ENCODE measurements around the gene CFB.

Gene CFB

GRCh38 chr6:31961616-31962015 is 15.7 kb downstream of the CFB start:
- DNase-seq (ENCODE audit: extremely low spot score): no peak
- ChIA-PET CTCF (no interaction called here), POLR2A (interaction anchor here (8.0 kb wide), 1 partner anchor 10 kb away, joined by 84 read pairs; the partner anchor contains the start of gene DXO)
- TF ChIP-seq FOXK2 (IDR thresholded peaks at IDR 0.05): no peak
- TF ChIP-seq FOXA1 (IDR thresholded peaks at IDR 0.05): no peak
- TF ChIP-seq ARNT (IDR thresholded peaks at IDR 0.05): no peak
- no peak for TF ChIP-seq CTBP1 (IDR thresholded peaks at IDR 0.05; ENCODE audit: borderline replicate concordance)
- TF ChIP-seq LEF1 (IDR thresholded peaks at IDR 0.05; ENCODE audit: borderline replicate concordance): no peak
- TF ChIP-seq NFRKB (IDR thresholded peaks at IDR 0.05): no peak
- no peak for TF ChIP-seq L3MBTL2 (conservative IDR thresholded peaks at IDR 0.05)
- no peak for TF ChIP-seq SUZ12 (IDR thresholded peaks at IDR 0.05)
- no peak for TF ChIP-seq BHLHE40 (IDR thresholded peaks at IDR 0.05; ENCODE audit: borderline replicate concordance)
- no peak for TF ChIP-seq ELF4 (IDR thresholded peaks at IDR 0.05)
- TF ChIP-seq SP1 (IDR thresholded peaks at IDR 0.05): no peak
- no peak for TF ChIP-seq TARDBP (IDR thresholded peaks at IDR 0.05)
- TF ChIP-seq FOXM1 (IDR thresholded peaks at IDR 0.05; ENCODE audit: borderline replicate concordance): no peak
- TF ChIP-seq ZNF384 (IDR thresholded peaks at IDR 0.05): no peak

GRCh38 chr6:31963921-31964320 is 18.0 kb downstream of the CFB start:
- DNase-seq (ENCODE audit: extremely low spot score): no peak
- ChIA-PET POLR2A (interaction anchor here (8.0 kb wide), 1 partner anchor 8 kb away, joined by 84 read pairs; the partner anchor contains the start of gene DXO), CTCF (no interaction called here)
- TF ChIP-seq SP1 (IDR thresholded peaks at IDR 0.05) (no peak), NFRKB (IDR thresholded peaks at IDR 0.05) (no peak), TARDBP (IDR thresholded peaks at IDR 0.05) (no peak), L3MBTL2 (conservative IDR thresholded peaks at IDR 0.05) (no peak), CTBP1 (IDR thresholded peaks at IDR 0.05; ENCODE audit: borderline replicate concordance) (no peak), FOXK2 (IDR thresholded peaks at IDR 0.05) (no peak), ZNF384 (IDR thresholded peaks at IDR 0.05) (no peak), HDGF (IDR thresholded peaks at IDR 0.05; ENCODE audit: borderline replicate concordance) (no peak), ELF4 (IDR thresholded peaks at IDR 0.05) (no peak), FOXM1 (IDR thresholded peaks at IDR 0.05; ENCODE audit: borderline replicate concordance) (no peak), SUZ12 (IDR thresholded peaks at IDR 0.05) (no peak), PKNOX1 (IDR thresholded peaks at IDR 0.05) (no peak), BHLHE40 (IDR thresholded peaks at IDR 0.05; ENCODE audit: borderline replicate concordance) (no peak), ARNT (IDR thresholded peaks at IDR 0.05) (no peak), FOXA1 (IDR thresholded peaks at IDR 0.05) (no peak), LEF1 (IDR thresholded peaks at IDR 0.05; ENCODE audit: borderline replicate concordance) (no peak)

GRCh38 chr6:31965700-31966099 is 19.8 kb downstream of the CFB start:
- ChIA-PET CTCF (interaction anchor here (0.7 kb wide), 1 partner anchor 13 kb away, joined by 5 read pairs; no protein-coding TSS in a partner anchor), POLR2A (no interaction called here)
- DNase-seq (ENCODE audit: extremely low spot score): no peak
- TF ChIP-seq HDGF (IDR thresholded peaks at IDR 0.05; ENCODE audit: borderline replicate concordance) (no peak), BHLHE40 (IDR thresholded peaks at IDR 0.05; ENCODE audit: borderline replicate concordance) (no peak), FOXK2 (IDR thresholded peaks at IDR 0.05) (no peak), TARDBP (IDR thresholded peaks at IDR 0.05) (no peak), FOXA1 (IDR thresholded peaks at IDR 0.05) (no peak), FOXM1 (IDR thresholded peaks at IDR 0.05; ENCODE audit: borderline replicate concordance) (no peak), PKNOX1 (IDR thresholded peaks at IDR 0.05) (no peak), NFRKB (IDR thresholded peaks at IDR 0.05) (no peak), ZNF384 (IDR thresholded peaks at IDR 0.05) (no peak), SP1 (IDR thresholded peaks at IDR 0.05) (no peak), ELF4 (IDR thresholded peaks at IDR 0.05) (no peak), ARNT (IDR thresholded peaks at IDR 0.05) (no peak), CTBP1 (IDR thresholded peaks at IDR 0.05; ENCODE audit: borderline replicate concordance) (no peak), SUZ12 (IDR thresholded peaks at IDR 0.05) (no peak)

DNA sequence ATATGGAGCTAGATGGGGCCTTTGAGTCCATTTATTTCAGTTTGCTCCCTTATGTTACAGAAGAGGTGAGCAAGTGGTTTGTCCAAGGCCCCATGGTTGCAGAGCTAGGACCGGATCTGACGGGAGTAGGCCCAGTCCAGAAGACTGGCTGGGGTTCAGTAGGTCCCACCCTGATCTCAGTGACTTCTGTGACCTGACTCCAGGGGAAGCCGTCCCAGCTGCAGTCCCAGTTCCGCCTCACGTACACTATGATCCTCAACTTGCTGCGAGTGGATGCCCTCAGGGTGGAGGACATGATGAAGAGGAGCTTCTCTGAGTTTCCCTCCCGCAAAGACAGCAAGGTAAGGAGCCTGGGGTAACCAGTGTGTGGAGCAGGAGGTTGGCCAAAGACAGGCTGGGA is 20.6 kb downstream of the CFB start:
- CTCF ChIA-PET: interaction anchor here (0.6 kb wide), 1 partner anchor 15 kb away, joined by 4 read pairs; no protein-coding TSS in a partner anchor
- POLR2A ChIA-PET: no interaction called here
- no peak for DNase-seq (ENCODE audit: extremely low spot score)
- TF ChIP-seq L3MBTL2 (conservative IDR thresholded peaks at IDR 0.05): no peak
- TF ChIP-seq CTBP1 (IDR thresholded peaks at IDR 0.05; ENCODE audit: borderline replicate concordance): no peak
- no peak for TF ChIP-seq ELF4 (IDR thresholded peaks at IDR 0.05)
- no peak for TF ChIP-seq BHLHE40 (IDR thresholded peaks at IDR 0.05; ENCODE audit: borderline replicate concordance)
- TF ChIP-seq PKNOX1 (IDR thresholded peaks at IDR 0.05): no peak
- no peak for TF ChIP-seq HDGF (IDR thresholded peaks at IDR 0.05; ENCODE audit: borderline replicate concordance)
- no peak for TF ChIP-seq FOXK2 (IDR thresholded peaks at IDR 0.05)
- TF ChIP-seq LEF1 (IDR thresholded peaks at IDR 0.05; ENCODE audit: borderline replicate concordance): no peak
- no peak for TF ChIP-seq NFRKB (IDR thresholded peaks at IDR 0.05)
- no peak for TF ChIP-seq SP1 (IDR thresholded peaks at IDR 0.05)
- no peak for TF ChIP-seq FOXA1 (IDR thresholded peaks at IDR 0.05)
- TF ChIP-seq TARDBP (IDR thresholded peaks at IDR 0.05): no peak
- no peak for TF ChIP-seq ARNT (IDR thresholded peaks at IDR 0.05)
- no peak for TF ChIP-seq ZNF384 (IDR thresholded peaks at IDR 0.05)
- TF ChIP-seq SUZ12 (IDR thresholded peaks at IDR 0.05): no peak
- no peak for TF ChIP-seq FOXM1 (IDR thresholded peaks at IDR 0.05; ENCODE audit: borderline replicate concordance)

DNA sequence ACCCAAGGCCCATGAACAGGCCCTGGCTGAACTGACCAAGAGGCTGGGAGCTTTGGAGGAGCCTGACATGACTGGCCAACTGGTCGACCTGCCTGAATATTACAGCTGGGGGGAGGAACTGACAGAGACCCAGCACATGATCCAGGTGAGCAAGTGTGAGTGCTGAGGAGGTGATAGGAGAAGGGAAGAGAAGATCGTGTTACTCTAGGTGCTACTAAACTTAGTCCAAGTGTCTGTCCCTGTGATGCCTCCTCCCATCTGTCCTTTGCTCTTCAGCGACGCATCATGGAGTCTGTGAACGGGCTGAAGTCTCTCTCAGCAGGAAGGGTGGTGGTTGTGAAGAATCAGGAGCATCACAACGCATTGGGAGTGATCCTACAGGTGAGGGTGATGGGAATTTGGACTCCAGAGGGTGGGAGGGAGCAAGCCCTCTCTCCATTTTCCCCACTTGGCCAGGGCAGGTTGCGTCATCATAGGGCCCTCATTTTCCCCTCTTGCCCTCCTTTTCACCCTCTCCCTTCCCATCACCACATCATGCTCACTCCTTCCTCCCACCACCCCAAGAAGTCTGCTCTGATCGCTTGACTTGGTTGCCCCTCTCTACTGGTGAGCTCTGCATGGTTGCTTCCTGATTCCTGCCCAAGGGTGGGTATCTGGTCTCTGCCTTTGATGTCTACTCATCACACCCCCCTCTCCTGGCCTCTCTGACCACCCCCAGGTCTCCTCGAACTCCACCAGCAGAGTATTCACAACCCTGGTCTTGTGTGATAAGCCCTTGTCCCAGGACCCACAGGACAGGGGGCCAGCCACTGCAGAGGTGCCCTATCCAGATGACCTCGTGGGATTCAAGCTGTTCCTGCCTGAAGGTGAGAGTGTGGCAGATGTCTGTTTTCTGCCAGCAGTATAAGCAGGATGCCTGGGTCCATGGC is 21.4 kb downstream of the CFB start:
- ChIA-PET POLR2A (no interaction called here), CTCF (interaction anchor here (0.6 kb wide), 1 partner anchor 15 kb away, joined by 4 read pairs; no protein-coding TSS in a partner anchor)

More for the DNA sequence above, 21.4 kb downstream of the CFB start:
- DNase-seq (ENCODE audit: extremely low spot score): no peak
- TF ChIP-seq LEF1 (IDR thresholded peaks at IDR 0.05; ENCODE audit: borderline replicate concordance) (no peak), ARNT (IDR thresholded peaks at IDR 0.05) (no peak), TARDBP (IDR thresholded peaks at IDR 0.05) (no peak), FOXA1 (IDR thresholded peaks at IDR 0.05) (no peak), FOXM1 (IDR thresholded peaks at IDR 0.05; ENCODE audit: borderline replicate concordance) (no peak), NFRKB (IDR thresholded peaks at IDR 0.05) (no peak), ZNF384 (IDR thresholded peaks at IDR 0.05) (no peak), PKNOX1 (IDR thresholded peaks at IDR 0.05) (no peak), SUZ12 (IDR thresholded peaks at IDR 0.05) (no peak), HDGF (IDR thresholded peaks at IDR 0.05; ENCODE audit: borderline replicate concordance) (no peak), L3MBTL2 (conservative IDR thresholded peaks at IDR 0.05) (no peak), BHLHE40 (IDR thresholded peaks at IDR 0.05; ENCODE audit: borderline replicate concordance) (no peak), CTBP1 (IDR thresholded peaks at IDR 0.05; ENCODE audit: borderline replicate concordance) (no peak), ELF4 (IDR thresholded peaks at IDR 0.05) (no peak), FOXK2 (IDR thresholded peaks at IDR 0.05) (no peak), SP1 (IDR thresholded peaks at IDR 0.05) (no peak)

Data from HEK293T (cell line).